NCI-H1436 treated with DMSO at 0.1 percent for 48 hours (cell line): ENCODE measurements around the gene CACNA1I.

Source experiments
- DNase-seq: peaks from one replicate; lab custom pipeline; 2025; lab: John Stamatoyannopoulos, UW

CACNA1I gene

GRCh38 chr22:39568278-39568981 is 2.1 kb upstream of the CACNA1I start:
- DNase-seq, result no peak

- no peak for DNase-seq
Measured at GRCh38 chr22:39569066-39569465, 1.5 kb upstream of the CACNA1I start.

- no peak for DNase-seq
Measured at GRCh38 chr22:39570226-39570625, 327 bp upstream of the CACNA1I start.

GRCh38 chr22:39571538-39571937 is 985 bp downstream of the CACNA1I start:
- no peak for DNase-seq

GRCh38 chr22:39574779-39575551 is 4.4 kb downstream of the CACNA1I start:
- DNase-seq, result no peak

DNA sequence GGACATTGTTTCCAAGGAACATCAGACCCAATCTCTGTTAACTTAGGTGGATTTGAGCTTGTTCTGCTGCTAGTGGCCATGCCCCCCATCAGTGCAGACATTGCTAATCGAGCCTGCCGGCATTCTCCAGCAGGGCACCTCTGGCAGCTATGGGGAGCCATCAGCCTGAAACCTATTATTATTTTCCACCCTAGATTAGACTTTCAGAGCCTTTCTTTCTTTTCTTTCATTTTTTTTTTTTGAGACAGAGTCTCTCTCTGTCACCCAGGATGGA is 4.9 kb downstream of the CACNA1I start:
- DNase-seq, result no peak

DNA sequence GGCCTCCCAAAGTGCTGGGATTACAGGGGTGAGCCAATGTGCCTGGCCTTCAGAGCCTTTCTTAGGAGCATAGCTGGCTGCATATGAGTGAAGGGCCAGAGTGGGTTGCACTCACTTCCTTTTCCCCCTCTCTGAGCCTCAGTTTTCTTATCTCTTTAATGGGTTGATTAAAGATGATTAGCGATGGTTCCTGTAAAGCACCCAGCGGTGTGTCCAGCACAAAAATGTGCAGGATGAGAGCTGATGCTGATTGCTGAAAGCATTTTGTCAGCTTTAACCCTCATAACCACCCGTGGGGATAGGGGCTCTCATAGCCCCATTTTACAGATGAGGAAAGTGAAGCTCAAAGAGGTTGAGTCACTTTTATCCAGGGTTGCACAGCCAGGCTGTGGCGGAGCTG is 5.5 kb downstream of the CACNA1I start:
- no peak for DNase-seq

- no peak for DNase-seq
Measured at GRCh38 chr22:39577366-39577765, 6.8 kb downstream of the CACNA1I start.

GRCh38 chr22:39577900-39578299 is 7.3 kb downstream of the CACNA1I start:
- no peak for DNase-seq

- DNase-seq, result no peak
Measured at GRCh38 chr22:39580006-39580441, 9.5 kb downstream of the CACNA1I start.

DNA sequence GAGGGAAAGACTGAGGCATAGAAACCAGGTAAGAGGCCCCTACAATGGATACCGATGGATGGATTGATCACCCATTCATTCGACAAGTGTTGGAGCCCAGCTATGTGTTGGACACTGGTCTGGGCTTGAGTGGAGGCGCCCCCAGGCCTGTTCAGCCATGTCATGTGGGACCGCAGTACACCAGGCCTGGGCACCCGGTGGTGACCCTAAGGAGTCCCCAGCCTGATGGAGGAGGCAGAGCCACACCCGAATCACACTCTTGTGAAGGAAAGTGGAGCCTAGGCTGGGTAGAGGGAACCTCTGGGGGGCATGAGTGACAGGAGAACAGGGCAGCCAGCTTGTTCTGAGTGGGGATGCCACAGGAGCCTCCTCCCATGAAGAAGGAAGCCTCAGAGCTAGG is 10.2 kb downstream of the CACNA1I start:
- DNase-seq, result no peak

DNA sequence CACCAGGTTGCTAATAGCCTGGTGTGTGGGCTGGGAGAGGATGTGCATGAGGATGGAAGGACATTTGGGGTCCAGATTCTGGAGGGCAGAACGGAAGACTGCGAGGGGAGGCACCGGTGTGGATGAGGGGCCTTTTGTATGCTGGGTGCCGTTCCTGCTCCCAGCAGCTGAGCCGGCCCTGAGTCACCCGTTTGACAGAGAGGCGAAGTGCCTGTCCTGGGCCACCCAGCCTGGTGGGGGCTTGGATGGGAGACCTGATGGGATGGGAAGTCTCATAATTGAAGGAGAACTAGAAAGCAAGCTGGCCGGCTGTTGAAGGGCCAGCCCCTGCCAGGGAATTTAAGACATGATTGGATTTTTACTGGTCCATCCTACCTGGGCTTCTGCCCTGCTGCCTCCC is 10.8 kb downstream of the CACNA1I start:
- DNase-seq, result no peak

GRCh38 chr22:39583066-39583667 is 12.6 kb downstream of the CACNA1I start:
- DNase-seq, result no peak

DNA sequence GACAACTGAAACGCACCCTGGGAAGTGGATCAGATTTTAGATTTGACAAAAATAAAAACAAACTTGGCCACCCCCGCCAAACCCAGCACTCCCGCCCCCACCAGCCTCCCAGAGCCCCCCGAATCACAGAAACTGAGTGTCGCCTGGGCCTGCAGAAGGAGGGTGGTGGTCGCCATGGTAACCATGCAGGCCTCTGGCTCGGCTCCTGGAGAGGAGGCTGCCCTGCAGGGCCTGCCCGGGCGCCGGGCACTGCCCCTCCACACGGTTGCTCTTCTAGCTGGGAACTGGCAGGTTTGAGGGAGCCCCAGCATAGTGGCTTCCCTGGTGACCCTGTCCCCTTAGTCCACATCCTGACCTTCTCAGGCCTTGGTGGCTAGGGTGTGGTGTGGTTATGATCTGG is 19.3 kb downstream of the CACNA1I start:
- DNase-seq, result no peak

GRCh38 chr22:39592081-39593065 is 21.8 kb downstream of the CACNA1I start:
- no peak for DNase-seq

DNA sequence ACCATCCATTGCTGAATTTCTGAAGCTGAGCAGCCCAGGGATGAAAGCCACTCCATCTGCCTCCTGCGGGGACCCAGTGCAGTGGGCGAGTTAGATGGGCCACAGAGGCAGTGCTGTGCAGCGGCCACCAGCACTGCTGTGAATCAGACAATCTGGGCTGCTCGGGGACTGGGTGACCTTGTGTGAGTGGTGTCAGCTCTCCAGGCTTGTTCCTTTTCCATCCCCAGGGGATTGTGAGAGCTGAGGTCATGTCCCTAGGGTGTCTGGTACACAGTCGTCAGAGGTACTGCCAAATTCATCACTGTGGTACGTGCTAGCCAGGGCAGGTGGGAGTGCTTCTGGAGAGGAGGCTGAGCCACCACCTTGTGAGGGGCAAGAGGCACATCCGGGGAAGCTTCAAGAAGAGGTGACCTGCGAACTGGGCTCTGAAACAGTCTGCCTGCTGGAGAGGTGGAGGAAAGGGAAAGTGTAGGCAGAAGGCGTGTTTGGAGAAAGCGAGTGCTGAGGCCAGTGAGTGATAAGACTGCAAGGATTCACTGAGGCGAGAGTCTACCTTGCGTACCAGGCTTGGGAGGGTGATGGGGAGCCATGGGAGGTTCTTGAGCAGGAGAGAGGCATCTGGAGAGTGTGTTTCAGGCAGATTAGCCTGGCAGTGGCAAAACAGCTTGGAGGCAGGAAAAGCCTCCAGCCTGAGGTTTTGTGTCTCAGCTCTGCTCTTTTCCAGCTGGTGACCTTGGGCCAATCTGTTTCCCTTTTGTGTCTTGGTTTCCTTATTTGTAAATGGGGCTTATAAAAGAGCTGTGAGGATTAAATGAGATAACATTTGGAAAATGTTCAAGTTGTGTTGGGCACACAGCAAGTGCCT is 22.7 kb downstream of the CACNA1I start:
- DNase-seq, result no peak

DNA sequence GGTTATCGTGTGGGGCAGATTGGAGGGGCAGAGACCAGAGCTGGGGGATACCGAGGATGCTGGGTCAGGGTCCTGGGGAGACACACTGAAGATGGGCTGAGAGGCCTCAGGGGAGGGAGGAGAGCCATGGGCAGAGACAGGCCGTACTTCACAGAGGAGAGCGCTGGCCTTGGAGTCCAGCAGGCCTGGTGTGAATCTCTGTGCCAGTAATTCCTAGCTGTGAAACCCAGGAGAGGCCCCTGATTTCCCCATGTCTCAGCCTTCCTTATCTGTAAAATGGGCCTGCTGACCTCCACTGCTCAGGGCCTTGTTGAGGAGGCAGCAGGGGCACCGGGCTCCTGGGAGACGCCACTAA is 23.4 kb downstream of the CACNA1I start:
- no peak for DNase-seq

- no peak for DNase-seq
Measured at GRCh38 chr22:39594411-39594810, 23.9 kb downstream of the CACNA1I start.

DNA sequence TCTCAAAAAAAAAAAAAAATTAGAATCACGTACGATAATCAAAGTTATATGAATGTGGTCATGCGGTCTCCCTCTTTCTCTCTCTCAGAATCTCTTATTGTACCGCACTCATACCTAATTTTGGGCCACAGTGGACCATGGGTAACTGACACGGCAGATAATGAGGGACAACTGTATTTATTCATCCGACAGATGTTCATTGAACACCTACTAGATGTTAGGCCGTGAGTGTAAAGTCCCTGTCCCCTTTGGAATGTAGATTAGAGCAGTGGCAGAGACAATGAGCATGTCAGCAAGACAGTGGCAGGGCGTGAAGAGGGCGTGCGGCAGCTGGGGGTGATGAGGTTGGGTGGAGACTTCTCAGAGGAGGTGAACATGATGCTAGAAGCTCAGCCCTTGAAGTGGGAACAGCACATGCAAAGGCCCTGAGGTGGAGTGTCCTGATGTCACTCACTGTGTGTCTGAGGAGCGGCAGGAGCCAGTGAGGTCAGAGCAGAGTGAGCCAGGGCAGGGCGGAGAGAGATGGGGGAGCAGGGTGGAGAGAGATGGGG is 25.1 kb downstream of the CACNA1I start:
- no peak for DNase-seq

GRCh38 chr22:39596601-39597000 is 26.0 kb downstream of the CACNA1I start:
- no peak for DNase-seq

DNA sequence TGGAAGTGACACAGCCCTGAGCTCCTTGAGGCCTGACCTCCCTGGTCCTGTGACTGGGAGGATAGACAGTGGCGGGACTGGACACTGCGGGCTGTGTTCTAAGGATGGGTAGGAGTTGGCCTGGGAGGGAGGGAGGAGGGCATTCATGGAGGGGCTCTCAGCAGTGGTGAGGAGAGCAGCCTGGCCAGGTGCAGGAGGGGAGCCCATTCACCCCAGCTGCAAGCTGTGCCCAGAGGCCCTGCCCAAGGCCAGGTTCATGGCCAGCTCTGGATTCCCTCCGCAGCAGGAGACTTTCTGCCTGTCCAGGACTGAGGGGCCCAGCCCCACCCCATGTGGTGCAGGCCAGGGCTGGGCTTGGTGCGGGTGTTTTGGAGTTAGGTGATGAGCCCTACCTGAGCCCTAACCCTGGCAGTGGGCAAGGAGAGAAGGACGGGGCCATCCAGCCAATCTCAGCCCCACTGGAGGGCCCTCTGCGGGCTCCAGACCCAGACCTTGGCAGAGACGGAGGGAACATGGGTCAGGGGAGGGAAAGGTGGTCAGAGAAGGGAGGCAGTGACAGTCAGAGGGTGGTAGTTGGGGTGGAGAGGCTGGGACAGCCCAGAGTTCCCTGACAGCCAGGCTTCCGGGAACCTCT is 26.8 kb downstream of the CACNA1I start:
- no peak for DNase-seq
